ENCODE measurements around the gene FAM83C. TPM values are rescaled to one million over a fixed set of nuclear protein-coding genes. Genes with fewer than 3 reads are reported as not detected.

FAM83C gene
- total RNA-seq, 4 donors from 2014 or later = not detected

GRCh38 chr20:35334311-35335101 lies 42.3 kb upstream of the FAM83C start:
- Histone ChIP-seq H3K9me3 (no peaks in the 10 kb centered on the region), H3K4me1 (no peaks in the 10 kb centered on the region), H3K27ac (no peak overlapping the region), H3K36me3 (no peaks in the 10 kb centered on the region), H3K4me3 (no peak overlapping the region), H3K27me3 (no peaks in the 10 kb centered on the region)
- TF ChIP-seq CTCF (IDR thresholded peaks at IDR 0.05) = no peak
- no peak for TF ChIP-seq POLR2A (IDR thresholded peaks at IDR 0.05)
- DNase-seq = no peak

- no peak overlapping the region for H3K4me3 ChIP-seq
- no peaks in the 10 kb centered on the region for H3K9me3 ChIP-seq
- TF ChIP-seq POLR2A (IDR thresholded peaks at IDR 0.05) (no peak), CTCF (IDR thresholded peaks at IDR 0.05) (no peak)
- H3K27me3 ChIP-seq = no peaks in the 10 kb centered on the region
- no peak for DNase-seq
- peaks cover 0 to 1% (median 0%) of the 10 kb centered on the region in 4 donors for H3K4me1 ChIP-seq
- H3K27ac ChIP-seq = no peak overlapping the region
- H3K36me3 ChIP-seq = no peaks in the 10 kb centered on the region
Measured at GRCh38 chr20:35333606-35334005, 41.4 kb upstream of the FAM83C start.

GRCh38 chr20:35332540-35333200 lies 40.4 kb upstream of the FAM83C start:
- TF ChIP-seq CTCF (IDR thresholded peaks at IDR 0.05) (no peak), POLR2A (IDR thresholded peaks at IDR 0.05) (no peak)
- no peak for DNase-seq
- Histone ChIP-seq H3K27ac (no peak overlapping the region), H3K27me3 (no peaks in the 10 kb centered on the region), H3K9me3 (no peaks in the 10 kb centered on the region), H3K4me1 (peaks cover 0 to 11% (median 0%) of the 10 kb centered on the region in 4 donors), H3K36me3 (no peaks in the 10 kb centered on the region), H3K4me3 (no peak overlapping the region)

GRCh38 chr20:35329435-35330139 lies 37.4 kb upstream of the FAM83C start:
- Histone ChIP-seq H3K9me3 (no peaks in the 10 kb centered on the region), H3K36me3 (no peaks in the 10 kb centered on the region), H3K27me3 (no peaks in the 10 kb centered on the region), H3K4me1 (peaks cover 0 to 33% (median 3%) of the 10 kb centered on the region in 4 donors), H3K4me3 (no peak overlapping the region), H3K27ac (no peak overlapping the region)
- peak in 2 of 3 donors; percentile 66 to 72 for DNase-seq
- peak in 4 of 6 experiments; percentile 44 to 64 (median 58) for TF ChIP-seq CTCF (IDR thresholded peaks at IDR 0.05)
- TF ChIP-seq POLR2A (IDR thresholded peaks at IDR 0.05) = no peak

- H3K27ac ChIP-seq = peak overlapping the region in 1 of 4 donors; percentile 3
- no peaks in the 10 kb centered on the region for H3K27me3 ChIP-seq
- no peaks in the 10 kb centered on the region for H3K36me3 ChIP-seq
- H3K9me3 ChIP-seq = no peaks in the 10 kb centered on the region
- peaks cover 0 to 33% (median 3%) of the 10 kb centered on the region in 4 donors for H3K4me1 ChIP-seq
- no peak overlapping the region for H3K4me3 ChIP-seq
- TF ChIP-seq POLR2A (IDR thresholded peaks at IDR 0.05) (no peak), CTCF (IDR thresholded peaks at IDR 0.05) (no peak)
- DNase-seq = no peak
Measured at GRCh38 chr20:35328689-35329088, 36.5 kb upstream of the FAM83C start.

Data from Peyer's patch (tissue), 4 donors.